NCI-H1105 (cell line): ENCODE measurements around the gene DSE.

Experiments used
- DNase-seq: peaks from one replicate; lab custom pipeline; 2025; lab: John Stamatoyannopoulos, UW

The DSE gene

DNA sequence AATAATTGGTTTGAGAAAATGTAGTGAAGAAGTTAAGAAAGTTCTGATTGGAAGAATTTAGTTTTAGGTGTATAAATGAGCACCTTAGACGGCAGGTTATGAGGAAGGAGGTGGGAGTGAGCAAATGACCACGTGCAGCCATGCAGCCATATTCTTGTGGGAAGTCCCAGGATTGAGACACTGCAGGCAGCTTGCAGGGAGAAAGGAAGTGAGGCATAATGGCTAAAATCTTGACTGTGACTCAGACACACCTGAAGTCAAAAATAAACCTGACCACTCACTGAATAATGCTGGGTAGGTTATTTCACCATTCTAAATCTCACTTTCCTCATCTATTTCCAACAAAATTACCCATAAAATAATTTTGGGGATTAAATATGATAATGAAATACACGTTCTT lies 16.6 kb downstream of the DSE start:
- no peak for DNase-seq

DNA sequence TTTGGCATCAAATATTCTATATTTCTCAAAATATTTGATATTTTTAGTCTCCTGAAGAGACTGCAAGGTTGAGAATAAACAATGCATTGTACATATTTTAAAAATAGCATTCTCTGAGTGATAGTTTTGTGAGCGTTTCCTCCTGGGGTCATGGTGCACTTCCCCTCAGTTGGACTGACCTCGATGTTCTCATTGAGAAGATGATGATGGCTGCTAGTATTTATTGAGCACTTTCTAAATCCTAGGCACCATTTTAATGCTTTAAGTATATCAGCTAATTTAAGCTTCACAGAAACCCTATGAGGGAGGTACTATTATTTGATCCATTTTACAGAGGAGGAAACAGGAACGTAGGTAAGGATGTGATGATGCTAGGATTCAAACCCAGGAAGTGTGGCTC lies 18.2 kb downstream of the DSE start:
- DNase-seq = no peak

DNA sequence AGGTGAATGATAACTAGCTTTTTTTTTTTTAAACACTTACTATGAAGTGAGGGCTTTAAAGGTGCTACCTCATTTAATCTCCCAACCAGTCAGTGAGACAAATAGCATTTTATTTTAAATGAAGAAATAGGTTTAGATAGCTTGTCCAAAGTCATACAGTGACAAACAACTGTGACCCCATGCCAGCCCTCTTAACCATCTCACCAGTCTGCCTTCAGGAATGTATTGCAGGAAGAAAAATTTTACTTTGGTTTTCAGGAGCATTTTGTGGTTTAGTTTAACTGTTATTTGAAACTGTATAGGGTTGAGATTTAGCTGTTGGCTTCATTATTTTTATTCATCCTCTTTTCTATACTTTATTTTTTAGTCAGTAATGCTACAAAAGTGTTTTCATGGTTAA lies 18.6 kb downstream of the DSE start:
- no peak for DNase-seq

DNA sequence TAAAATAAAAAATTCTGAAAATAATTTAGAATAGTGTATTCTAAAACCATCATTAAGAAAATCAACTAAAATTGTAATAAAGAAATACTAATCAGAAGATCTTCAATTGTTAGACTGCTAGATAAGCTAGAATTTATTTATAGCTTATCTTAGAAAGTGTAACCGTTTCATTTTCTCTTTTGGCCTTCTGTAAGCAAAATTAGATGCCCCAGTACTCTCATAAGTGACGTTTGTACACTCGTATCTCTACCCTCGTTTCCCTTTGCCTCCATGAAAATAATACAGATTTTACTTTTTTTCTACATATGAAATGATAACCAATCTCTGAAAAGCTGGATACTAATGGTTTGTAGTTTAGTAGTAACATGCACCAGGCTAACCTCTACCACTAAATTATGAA lies 19.8 kb downstream of the DSE start:
- DNase-seq = no peak

DNA sequence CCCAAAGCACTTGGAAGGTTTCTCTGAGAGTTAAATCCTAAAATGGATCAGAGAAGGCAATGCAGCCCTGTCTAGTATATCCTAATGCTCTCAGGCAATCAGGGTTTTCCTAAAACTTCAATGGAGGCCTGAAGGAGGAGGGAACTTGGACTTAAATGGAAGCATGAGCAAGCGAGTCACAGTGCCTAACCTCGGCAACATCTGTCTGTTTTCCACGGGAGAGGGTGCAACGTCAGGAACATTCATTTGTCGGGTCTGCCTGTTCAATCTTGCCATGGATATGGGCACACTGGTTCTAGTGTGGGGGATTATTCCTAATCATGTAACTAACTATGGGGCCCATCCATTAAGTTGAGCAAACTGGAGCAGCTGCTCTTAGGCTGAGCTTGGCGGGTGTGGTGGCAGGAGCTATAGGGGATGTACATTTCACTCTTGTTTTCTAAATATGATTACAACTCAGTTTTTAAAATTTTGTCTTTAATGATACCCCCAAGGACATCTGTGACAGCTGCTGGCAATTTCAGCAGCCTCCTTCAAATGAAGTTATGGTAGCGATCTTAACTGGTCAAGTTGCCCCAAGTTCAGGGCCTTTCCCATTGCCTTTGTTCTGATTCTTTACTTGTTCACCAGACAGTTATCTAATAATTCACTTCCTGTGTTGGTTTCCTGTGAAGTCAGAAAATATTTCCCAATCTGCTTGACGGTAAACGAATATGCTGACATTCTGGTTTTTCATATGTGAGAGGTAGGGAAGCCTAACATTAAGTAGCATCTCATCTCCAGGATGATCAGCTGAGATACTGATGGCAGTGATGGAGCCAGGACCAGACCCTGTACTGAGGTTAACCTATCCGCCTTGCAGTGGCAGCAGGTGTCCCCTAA lies 21.6 kb downstream of the DSE start:
- DNase-seq = no peak

DNA sequence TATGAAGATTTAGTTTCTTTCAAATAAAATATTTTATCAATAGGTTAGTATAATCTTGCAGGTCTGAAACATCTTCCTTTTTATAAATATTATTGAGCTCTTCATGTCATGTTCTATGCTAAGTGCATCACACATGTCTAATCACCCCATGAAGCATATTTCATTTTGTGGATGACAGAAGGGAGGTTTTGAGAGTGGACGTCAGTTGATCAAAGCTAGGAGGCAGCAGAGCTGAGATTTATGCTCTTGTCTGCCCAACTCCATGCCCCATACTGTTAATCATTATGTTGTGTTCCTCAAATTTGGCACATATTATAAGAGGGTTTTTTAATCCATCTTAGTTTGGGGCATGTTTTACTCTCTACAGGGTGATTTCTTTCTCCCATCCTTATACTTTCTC lies 22.7 kb downstream of the DSE start:
- DNase-seq = no peak

DNA sequence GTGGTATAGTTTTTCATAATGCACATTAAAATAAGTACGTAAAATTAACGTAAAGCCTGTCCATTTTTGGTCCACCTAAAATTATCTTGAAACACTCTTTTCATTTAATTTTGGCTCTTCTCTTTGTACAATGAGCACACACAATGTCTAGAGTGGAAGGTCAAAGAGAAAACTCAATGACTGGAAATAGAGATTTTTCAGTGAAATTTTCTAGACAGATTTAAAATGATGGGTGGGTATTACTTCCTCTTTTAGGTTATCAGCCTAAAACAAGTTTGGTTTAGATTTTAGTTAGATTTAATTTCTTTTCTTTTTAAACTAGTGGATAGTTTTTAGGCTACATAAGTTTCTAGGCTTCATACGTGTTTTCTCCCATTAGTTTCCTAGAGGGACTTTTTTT lies 24.9 kb downstream of the DSE start:
- no peak for DNase-seq

DNA sequence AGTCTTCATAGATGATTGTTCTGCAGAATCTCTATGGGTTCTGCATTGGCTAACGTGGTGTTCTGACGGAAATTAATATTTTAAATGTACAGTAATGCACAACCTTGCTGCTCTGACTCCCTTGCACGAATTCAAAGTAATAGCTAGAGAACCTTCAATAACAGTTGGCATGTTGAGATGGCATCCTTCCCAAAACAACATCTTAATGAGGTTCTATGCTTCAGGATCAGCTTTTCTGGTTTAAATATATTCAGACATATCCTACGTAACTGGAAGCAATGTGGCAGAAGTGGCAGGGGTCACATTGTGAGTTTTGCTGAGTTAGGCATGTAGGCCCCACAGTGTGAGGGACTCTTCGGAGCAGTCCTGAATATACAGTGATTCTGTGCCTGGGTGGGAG lies 25.7 kb downstream of the DSE start:
- no peak for DNase-seq

DNA sequence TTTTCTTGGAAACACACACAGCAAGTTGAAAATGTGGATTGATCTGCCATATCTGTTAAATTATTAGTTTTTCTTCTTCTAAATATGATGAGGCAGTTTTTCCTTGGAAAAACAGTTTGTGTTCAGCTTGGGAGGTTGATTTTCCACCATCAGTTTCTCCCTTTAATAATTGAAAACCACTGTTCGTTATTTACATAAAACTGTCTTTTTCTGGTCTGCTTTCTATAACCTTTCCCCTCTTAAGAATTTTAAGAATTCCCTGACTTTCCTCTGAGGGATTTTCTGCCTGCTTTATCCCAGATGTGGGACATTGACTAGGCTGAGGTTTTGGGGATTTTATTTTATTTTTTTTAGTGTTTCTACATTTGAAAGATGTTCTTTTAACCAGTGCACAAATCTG lies 27.2 kb downstream of the DSE start:
- no peak for DNase-seq

DNA sequence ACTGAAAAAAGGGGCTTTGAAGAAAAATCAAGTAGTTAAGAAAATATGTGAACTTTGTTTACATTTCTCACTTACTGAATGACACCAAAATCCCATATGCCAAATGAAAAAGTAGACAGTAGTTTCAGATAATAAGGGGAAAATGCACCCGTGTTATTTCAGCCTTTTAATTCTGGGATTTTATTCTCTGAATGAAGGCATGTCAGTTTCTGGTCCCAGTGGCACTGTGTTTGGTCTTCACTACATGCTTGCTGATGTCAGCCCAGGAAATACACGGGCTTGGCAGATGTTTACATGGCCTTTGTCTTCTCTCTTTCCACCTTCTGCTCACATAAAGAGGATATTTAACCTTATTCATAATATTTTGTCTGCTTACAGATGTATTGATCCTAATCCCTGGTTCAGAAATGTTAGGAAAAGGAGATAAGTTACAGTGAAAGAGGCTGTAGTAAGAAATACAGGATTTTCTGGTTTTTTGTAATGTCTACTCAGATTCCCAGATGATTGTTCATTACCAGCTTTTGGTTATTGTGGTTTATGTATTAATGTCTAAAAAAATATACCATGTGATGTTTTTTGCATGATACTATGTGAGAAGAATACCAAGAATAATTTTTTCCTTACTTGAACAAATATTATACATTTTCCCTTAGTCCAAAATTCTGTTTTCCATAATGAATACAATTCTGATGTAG lies 27.7 kb downstream of the DSE start:
- DNase-seq = no peak

DNA sequence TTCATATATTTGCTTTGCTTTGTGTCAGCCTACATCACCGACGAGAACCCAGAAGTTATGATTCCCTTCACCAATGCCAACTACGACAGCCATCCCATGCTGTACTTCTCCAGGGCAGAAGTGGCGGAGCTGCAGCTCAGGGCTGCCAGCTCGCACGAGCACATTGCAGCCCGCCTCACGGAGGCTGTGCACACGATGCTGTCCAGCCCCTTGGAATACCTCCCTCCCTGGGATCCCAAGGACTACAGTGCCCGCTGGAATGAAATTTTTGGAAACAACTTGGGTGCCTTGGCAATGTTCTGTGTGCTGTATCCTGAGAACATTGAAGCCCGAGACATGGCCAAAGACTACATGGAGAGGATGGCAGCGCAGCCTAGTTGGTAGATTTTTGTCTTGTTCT lies 28.5 kb downstream of the DSE start:
- no peak for DNase-seq

DNA sequence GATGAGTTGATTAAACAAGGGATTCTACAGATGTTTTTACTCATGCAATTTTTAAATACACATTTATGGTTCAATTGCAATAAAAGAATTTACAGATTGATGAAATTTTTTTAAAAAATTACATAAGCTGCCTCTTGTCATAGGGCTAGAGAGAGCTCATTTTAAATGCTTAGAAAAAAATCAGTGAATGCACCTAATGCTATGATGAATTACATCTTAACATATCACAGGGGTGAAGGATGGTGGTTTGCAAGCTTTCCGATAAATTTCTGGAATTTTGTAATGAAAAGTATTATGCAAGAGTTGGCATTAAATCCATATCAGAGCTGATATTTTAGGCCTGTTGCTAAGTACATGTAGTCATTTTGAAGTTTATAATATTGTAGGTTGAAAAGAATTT lies 29.6 kb downstream of the DSE start:
- no peak for DNase-seq

DNA sequence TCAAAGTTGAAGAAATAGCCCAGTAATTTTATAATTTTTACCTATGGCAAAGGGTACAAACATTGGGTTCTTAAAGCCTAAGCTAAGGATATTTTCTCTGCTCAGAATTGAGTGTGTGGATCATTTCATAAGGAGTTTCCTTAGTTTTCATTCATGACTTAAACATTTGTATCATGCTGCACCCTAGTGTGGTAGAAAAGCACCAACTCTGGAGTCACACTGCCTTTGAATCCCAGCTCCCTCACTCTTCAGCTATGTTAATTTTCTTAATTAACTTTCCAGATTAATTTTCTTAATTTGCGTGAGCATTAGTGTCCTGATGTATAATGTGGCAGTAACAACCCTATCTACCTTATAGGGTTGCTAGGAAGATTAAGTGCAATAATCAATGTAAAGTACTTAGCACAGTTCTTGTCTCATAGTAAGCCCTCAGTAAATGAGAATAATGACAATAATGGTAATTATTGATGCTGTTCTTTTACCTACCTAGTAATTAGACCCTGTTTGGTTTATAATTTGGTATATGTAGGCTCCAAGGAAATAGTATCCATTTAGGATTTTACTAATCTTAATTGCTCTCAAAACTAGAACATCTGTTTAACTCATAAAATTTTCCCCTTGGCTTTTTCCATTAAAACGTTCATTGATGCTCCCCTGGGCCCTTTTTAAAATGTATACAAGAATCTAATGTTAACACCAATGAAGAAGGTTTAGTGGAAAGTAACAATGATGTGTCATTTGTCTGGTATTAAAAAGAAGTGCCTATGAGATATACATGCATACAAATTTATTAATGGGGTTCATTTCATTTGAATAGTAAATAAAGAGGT lies 31.6 kb downstream of the DSE start:
- DNase-seq = peak; percentile 26

DNA sequence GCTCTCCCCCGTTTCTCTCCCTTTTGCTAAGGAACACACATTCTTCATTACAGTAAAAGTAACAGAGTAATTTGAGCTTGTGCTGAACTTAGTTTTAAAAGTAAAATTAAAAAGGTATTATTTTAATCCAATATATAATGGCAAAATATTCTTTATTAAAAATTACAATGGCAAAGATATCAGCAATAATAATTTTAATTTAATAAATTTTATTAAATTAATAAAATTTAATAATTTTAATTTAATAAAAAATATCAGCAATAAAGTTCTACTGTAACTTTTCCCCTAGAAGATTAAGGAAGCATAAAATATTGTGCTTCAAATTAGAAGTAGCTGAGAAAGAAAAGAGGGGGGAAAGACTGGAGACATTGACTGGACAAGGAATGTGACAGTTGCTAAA lies 32.5 kb downstream of the DSE start:
- no peak for DNase-seq

DNA sequence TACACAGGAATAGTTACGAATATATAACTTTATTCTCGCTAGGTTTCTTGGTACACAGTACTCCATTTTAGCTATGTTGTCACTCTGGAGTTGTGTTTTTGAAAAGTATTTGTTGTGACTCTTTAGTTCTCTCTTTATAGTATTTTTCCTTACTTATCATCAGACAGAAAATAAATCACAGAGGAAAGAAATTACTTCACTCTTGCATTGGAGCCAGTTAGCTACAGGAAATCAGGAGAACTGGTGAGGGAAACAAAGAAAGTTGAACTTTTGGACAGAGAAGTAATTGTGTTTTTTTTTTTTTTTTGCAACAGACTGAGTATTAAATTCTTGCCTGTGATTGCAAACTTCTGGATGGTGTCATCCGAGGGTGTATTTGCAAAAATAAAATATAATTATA lies 33.9 kb downstream of the DSE start:
- no peak for DNase-seq

DNA sequence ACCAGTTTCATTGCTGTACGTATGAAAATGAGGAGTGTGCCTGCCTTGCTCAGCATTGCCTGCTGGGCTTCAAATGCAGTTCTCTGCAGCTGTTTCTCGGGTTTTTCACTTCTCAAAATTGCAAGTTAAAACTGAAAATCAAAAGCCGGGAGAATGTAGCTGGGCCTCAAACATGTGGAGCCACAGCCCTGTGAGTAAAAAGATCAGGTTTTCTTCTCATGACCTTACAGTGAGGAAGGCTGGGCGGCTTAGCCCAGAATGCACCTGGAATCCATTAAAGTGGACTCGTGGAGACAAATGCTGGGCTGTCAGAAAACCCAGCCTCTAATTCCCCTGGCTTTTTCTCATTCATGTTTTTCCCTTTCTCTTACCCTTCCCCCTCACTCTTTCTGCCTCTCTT lies 34.4 kb downstream of the DSE start:
- no peak for DNase-seq

DNA sequence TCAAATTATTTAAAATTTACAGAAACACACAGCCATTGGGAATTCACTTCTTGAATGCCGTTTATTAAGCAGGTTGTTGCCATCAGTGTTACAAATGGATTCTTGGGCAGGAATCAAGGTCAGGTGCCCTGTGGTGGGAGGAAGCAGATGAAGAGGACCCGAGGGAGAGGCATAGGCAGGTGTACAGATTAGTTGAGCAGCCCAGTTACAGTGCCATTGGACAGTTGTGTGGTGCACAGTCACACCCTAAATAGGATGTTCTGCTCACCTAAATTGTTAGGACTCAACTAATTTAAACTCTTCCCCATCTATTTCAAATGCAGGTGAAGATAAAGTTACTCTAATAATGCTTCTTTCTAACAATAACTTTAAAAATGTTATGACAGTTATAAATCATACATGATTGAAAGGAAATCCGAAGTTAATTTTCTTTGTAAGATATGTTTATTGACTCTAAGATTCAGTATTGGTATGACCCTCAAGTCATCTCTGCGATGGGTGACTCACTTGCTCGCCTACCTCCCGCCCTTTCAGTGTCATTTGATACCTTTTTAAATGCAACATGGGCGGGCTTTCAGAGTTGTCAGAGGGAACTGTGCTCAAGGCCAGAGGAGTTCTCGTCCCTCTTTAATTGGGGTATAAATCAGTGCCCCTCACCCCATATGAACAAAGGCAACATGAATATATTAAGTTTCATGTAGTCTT lies 35.1 kb downstream of the DSE start:
- no peak for DNase-seq

DNA sequence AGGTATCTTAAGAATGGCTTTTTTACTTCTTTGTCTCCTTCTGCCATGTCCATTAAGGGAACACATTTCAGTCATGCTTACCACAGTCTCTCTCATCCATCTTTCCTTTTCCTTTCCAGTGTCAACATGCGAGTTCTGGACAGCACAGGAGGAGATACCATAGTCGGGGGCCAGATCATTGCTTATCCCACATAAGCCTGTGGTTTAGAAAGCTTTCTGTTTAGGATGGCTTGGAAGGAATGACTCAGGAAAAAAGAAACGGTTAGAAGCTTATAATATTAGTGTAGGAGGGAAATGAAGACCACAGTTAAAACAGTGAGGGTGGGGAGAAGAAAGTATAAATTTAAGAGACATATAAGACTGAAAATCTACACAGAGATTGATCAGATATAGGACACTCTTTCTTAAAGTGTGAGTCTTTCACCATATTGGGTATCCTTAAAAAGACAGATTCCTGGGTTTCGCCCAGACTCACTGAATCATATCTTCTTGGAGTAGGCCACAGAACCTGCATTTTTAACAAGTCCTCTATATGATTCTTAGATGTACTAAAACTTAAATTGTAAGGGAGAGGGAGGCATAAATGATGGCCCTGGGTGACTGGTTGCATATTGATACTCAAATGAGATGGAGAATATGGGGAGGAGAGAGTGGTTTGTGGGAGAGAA lies 36.1 kb downstream of the DSE start:
- DNase-seq = no peak

DNA sequence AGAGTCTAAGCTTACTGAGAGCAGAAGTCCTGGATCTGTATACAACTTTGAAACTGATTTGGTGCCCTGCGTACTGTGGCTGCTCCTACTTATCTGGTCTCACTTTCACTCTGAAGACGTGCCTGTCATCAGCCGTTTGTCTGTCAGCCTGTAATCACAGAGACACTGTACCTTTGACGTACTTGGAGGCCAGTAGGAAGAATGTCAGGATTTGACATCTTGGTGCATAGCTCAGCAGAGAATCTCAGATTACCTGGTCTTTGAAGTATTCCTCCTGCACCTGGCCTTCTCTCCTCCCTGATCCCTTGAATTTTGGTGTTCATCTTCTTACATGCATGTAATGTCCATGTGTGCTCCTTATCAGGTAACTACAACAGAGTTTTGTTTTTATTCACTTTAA lies 37.7 kb downstream of the DSE start:
- DNase-seq = no peak

DNA sequence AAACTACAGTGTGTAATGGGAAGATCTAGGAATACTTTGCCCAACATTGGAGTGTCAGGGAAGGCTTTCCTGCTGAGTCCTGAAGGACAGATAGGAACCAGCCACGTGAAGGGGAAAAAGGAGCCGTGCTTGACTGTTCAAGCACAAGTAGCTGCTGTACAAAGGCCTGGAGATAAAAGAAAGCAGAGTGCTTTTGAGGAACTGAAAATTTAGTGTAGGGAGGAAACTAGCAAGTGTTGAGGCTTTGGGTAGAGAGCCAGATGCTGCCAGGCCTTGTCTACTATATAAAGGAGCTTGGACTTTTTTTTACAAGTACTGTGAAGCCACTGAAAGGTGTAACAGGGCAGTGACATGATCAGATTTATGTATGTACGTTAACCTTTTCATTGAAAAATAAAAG lies 39.0 kb downstream of the DSE start:
- DNase-seq = no peak

DNA sequence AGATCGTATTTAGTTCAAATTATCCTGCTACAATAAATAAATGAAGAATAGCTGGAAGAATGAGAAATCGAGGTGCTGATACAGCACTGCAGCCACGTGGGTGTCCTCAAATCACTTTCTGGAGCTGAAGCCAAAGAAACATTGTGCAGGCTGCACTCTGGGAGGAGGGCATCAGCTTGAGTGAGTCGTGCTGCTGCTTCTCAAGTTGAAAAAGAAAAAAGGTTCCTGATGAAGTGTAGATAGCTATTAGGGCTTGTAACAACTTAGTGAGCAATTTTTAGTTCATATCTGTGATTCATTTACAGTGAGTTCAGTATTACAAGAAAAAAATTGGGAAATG lies 40.5 kb downstream of the DSE start:
- DNase-seq = no peak

DNA sequence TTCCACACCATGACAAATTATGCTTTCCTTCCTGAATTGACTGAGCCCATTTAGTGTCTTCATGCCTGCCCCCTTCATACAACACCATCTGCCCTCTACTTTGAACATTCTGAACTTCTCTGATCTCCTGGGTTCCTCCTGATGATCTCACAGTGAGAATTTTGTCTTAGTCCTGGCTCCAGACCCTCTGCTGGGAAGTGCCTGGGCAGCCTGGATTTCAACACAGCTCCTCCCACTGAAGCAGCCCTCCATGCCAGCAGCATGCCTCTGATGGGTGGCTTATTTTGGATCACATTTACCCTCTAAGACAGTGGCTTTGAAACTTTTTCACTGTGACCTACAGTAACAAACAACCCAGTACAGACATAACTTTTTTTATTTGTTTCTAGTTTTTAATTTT lies 41.5 kb downstream of the DSE start:
- DNase-seq = no peak
